Astrocyte (in vitro differentiated cells and primary cell): ENCODE data around the gene STAP2. TPM values are rescaled to one million over a fixed set of nuclear protein-coding genes. Genes with fewer than 3 reads are reported as not detected.

ENCODE experiments used
- DNase-seq: peaks from one replicate; pipeline ENCODE4 v3.0.0-alpha.2; 2010; ENCODE audit warnings: low read depth
- FAIRE-seq: peaks from 2 replicates; lab custom pipeline; 2011; peaks lifted over from hg19 to GRCh38; lab: Jason Lieb, UNC
- H2AFZ ChIP-seq: 2 replicates; pipeline ENCODE4 v1.6.0; 2012; ENCODE audit warnings: low read depth, low read length, inconsistent platforms
- H3K27ac ChIP-seq: 2 replicates; pipeline ENCODE4 v1.5.1; 2011; ENCODE audit warnings: low read depth, low read length, inconsistent platforms
- H3K27me3 ChIP-seq: 2 replicates; pipeline ENCODE4 v1.6.0; 2011; ENCODE audit warnings: low read length, inconsistent platforms; ENCODE audit not compliant: insufficient read depth
- H3K36me3 ChIP-seq: 2 replicates; pipeline ENCODE4 v1.5.1; 2011; ENCODE audit warnings: low read length, inconsistent platforms; ENCODE audit not compliant: insufficient read depth
- H3K4me1 ChIP-seq: 2 replicates; pipeline ENCODE4 v1.5.1; 2011; ENCODE audit warnings: low read length, inconsistent platforms; ENCODE audit not compliant: insufficient read depth
- H3K4me2 ChIP-seq: 2 replicates; pipeline ENCODE4 v1.6.0; 2012; ENCODE audit warnings: low read length, inconsistent platforms
- H3K4me3 ChIP-seq: 2 replicates; pipeline ENCODE4 v1.5.1; 2011; ENCODE audit warnings: low read depth, mild to moderate bottlenecking, low read length, inconsistent platforms; ENCODE audit not compliant: insufficient read depth
- H3K79me2 ChIP-seq: 2 replicates; pipeline ENCODE4 v1.6.0; 2012; ENCODE audit warnings: mild to moderate bottlenecking, low read length, inconsistent platforms; ENCODE audit not compliant: insufficient read depth
- H3K9ac ChIP-seq: 2 replicates; pipeline ENCODE4 v1.6.0; 2012; ENCODE audit warnings: mild to moderate bottlenecking, low read length, inconsistent platforms
- H3K9me3 ChIP-seq: 2 replicates; pipeline ENCODE4 v1.5.1; 2012; ENCODE audit warnings: low read depth, mild to moderate bottlenecking, low read length, inconsistent platforms; ENCODE audit not compliant: insufficient read depth
- H4K20me1 ChIP-seq: 2 replicates; pipeline ENCODE4 v1.6.0; 2012; ENCODE audit warnings: low read length, inconsistent platforms; ENCODE audit not compliant: insufficient read depth
- H3K27ac Mint-ChIP-seq: one replicate; pipeline ENCODE4 v1.8.0; 2021; ENCODE audit warnings: mild to moderate bottlenecking, mixed read lengths; ENCODE audit not compliant: unreplicated experiment
- H3K27me3 Mint-ChIP-seq: one replicate; pipeline ENCODE4 v1.8.0; 2021; ENCODE audit warnings: low read depth, mixed read lengths; ENCODE audit not compliant: unreplicated experiment
- H3K36me3 Mint-ChIP-seq: one replicate; pipeline ENCODE4 v1.8.0; 2021; ENCODE audit warnings: low read depth, mixed read lengths; ENCODE audit not compliant: unreplicated experiment
- H3K4me1 Mint-ChIP-seq: one replicate; pipeline ENCODE4 v1.8.0; 2021; ENCODE audit warnings: low read depth, mixed read lengths; ENCODE audit not compliant: unreplicated experiment
- H3K4me3 Mint-ChIP-seq: one replicate; pipeline ENCODE4 v1.8.0; 2021; ENCODE audit warnings: mild to moderate bottlenecking, moderate library complexity, mixed read lengths; ENCODE audit not compliant: unreplicated experiment
- H3K9me3 Mint-ChIP-seq: one replicate; pipeline ENCODE4 v1.8.0; 2021; ENCODE audit warnings: mild to moderate bottlenecking, mixed read lengths; ENCODE audit not compliant: unreplicated experiment
- CTCF ChIP-seq: IDR thresholded peaks from 2 replicates; pipeline ENCODE4 v1.5.1; 2011; ENCODE audit warnings: low read depth, mild to moderate bottlenecking, inconsistent platforms, low read length, moderate library complexity; ENCODE audit not compliant: insufficient read depth
- EZH2 ChIP-seq: IDR thresholded peaks from 2 replicates; pipeline ENCODE4 v1.6.1; 2012; ENCODE audit warnings: mild to moderate bottlenecking, low read length, inconsistent platforms; ENCODE audit not compliant: insufficient read depth
- total RNA-seq: library from RNA; stranded (reverse); gene quantifications from 2 replicates; pipeline ENCODE4 v1.2.1, GENCODE V29; 2021

STAP2 gene
- total RNA-seq, 1 donor from 2014 or later: 5.3 TPM

- H3K9ac ChIP-seq: peak overlapping the region; percentile 39
- H3K4me2 ChIP-seq: peak overlapping the region; percentile 55
- H3K27ac Mint-ChIP-seq: peak overlapping the region; percentile 53
- peaks cover 56% of the 10 kb centered on the region for H3K4me1 ChIP-seq
- no peaks in the 10 kb centered on the region for H3K9me3 Mint-ChIP-seq
- DNase-seq (no peak), FAIRE-seq (no peak)
- H3K4me3 Mint-ChIP-seq: peak overlapping the region; percentile 34
- H3K27ac ChIP-seq: peak overlapping the region; percentile 3
- H3K27me3 Mint-ChIP-seq: no peaks in the 10 kb centered on the region
- H2AFZ ChIP-seq: no peak overlapping the region
- peaks cover 97% of the 10 kb centered on the region for H4K20me1 ChIP-seq
- H3K9me3 ChIP-seq: no peaks in the 10 kb centered on the region
- TF ChIP-seq EZH2 (no peak), CTCF (no peak)
- H3K36me3 Mint-ChIP-seq: peaks cover 9% of the 10 kb centered on the region
- peaks cover 38% of the 10 kb centered on the region for H3K4me1 Mint-ChIP-seq
- H3K4me3 ChIP-seq: no peak overlapping the region
- H3K36me3 ChIP-seq: no peaks in the 10 kb centered on the region
- H3K27me3 ChIP-seq: no peaks in the 10 kb centered on the region
- peaks cover 99% of the 10 kb centered on the region for H3K79me2 ChIP-seq
Measured at GRCh38 chr19:4376028-4376670, 37.5 kb upstream of the STAP2 start.

GRCh38 chr19:4375164-4376027 is 36.8 kb upstream of the STAP2 start:
- Histone ChIP-seq H3K79me2 (peaks cover 99% of the 10 kb centered on the region), H3K27ac (peak overlapping the region; percentile 74), H3K9me3 (no peaks in the 10 kb centered on the region), H3K9ac (peak overlapping the region; percentile 56), H2AFZ (no peak overlapping the region), H3K4me3 (no peak overlapping the region), H3K4me1 (peaks cover 55% of the 10 kb centered on the region), H4K20me1 (peaks cover 97% of the 10 kb centered on the region), H3K4me2 (peak overlapping the region; percentile 55), H3K27me3 (no peaks in the 10 kb centered on the region), H3K36me3 (no peaks in the 10 kb centered on the region)
- H3K9me3 Mint-ChIP-seq: no peaks in the 10 kb centered on the region
- DNase-seq (peak; percentile 69), FAIRE-seq (peak; percentile 45)
- peak; percentile 58 for TF ChIP-seq CTCF
- TF ChIP-seq EZH2: no peak
- H3K27me3 Mint-ChIP-seq: no peaks in the 10 kb centered on the region
- H3K4me1 Mint-ChIP-seq: peaks cover 42% of the 10 kb centered on the region
- peak overlapping the region; percentile 53 for H3K27ac Mint-ChIP-seq
- H3K4me3 Mint-ChIP-seq: peak overlapping the region; percentile 34
- peaks cover 13% of the 10 kb centered on the region for H3K36me3 Mint-ChIP-seq
